Measurements from ENCODE around the gene S100A9. TPM values are rescaled to one million over a fixed set of nuclear protein-coding genes. Genes with fewer than 3 reads are reported as not detected.
"Not testable (repeated sequence)": the region's sequence is repeated elsewhere in the genome, so short reads cannot be mapped to it uniquely, and the experiment has no call there.

Gene S100A9
- total RNA-seq, 3 donors from 2014 or later: 0.38 TPM; not detected in 2

DNA sequence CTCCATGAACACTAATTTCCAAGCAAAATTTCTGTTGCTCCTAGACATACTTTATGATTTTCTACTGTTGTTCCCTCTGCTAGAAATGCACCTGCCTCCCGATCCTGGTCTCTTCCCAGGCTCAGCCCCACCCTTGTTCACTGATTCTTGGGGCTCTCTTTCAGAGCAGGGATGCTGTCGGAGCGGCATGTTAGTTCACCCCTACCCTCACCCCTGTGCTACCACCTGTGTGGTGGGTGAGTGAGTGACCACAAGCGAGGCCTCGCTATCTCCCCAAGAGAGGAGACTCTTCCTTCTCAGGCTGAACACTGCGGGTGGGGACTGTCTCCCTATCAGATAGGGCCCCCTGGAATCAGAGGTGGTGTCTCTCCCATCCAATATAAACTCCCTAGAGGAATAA, 38.1 kb downstream of the S100A9 start:
- Mint-ChIP-seq H3K4me1 (ENCODE audit: low read depth) (no peaks in the 10 kb centered on the region), H3K36me3 (ENCODE audit: insufficient read depth) (no peaks in the 10 kb centered on the region), H3K27me3 (ENCODE audit: low read depth) (peaks cover 30% of the 10 kb centered on the region), H3K9me3 (no peaks in the 10 kb centered on the region), H3K4me3 (no peak overlapping the region)
- DNase-seq: no peak
- ATAC-seq: no peak

DNA sequence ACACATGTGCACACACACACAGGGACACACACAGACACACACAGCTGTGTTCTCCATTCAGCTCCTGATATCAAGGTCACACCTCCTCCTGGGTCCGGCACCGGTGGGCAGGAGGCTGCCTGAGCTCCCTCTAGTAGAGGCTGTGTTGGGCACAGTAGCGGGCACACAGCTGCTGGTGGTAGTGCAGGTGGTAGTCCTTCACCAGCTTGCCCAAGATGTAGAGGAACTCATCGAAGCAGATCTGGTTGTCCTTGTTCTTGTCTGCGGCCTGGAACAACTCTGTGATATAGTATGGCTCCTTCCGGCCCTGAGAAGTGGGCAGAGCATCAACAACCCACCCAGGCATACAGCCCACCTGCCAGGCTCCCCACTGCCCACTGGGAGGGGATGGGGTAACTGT, 38.8 kb downstream of the S100A9 start:
- Mint-ChIP-seq H3K9me3 (no peaks in the 10 kb centered on the region), H3K4me1 (ENCODE audit: low read depth) (no peaks in the 10 kb centered on the region), H3K36me3 (ENCODE audit: insufficient read depth) (no peaks in the 10 kb centered on the region), H3K27me3 (ENCODE audit: low read depth) (peaks cover 28% of the 10 kb centered on the region), H3K4me3 (no peak overlapping the region)
- DNase-seq (no peak), ATAC-seq (no peak)

DNA sequence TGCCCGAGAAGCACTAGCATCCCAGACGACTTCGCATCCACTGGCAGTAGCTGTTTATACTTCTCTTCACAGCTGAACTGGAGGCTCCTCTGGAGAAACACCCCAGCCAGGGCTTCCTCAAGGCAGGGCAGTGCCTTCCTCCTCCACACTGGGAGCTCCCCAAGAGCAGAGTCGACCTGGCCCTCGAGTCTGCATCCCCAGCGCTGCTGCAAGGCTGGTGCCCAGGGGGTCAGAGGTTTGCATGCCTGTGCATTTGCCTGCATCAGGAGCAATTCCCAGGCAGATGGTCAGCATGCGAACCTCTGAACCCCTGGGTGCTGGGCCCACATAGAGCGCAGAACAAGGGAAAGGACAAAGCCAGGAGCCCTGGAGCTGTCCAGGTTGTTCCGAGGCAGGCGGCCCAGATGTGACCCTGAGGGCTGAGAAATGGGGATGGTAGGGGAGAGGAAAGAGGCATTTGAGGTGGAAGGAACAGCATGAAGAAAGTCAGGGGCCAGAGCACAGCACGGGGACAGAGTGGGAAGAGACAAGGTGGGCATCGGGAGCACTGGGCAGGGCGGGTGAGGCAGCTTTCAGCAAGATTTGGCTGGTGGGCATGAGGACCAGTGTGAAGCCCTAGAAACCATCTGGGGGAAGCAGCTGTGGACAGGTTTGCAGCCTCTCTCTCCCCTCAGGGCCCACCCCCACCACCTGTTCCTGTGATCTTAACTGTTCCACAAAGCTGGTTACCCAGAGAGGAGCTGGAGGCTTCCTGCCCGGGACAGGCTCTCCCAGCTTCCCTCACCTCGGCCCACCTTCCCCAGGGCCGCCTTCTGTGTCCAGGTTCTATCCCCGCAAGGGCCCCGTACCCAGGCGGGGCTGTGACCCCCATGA, 39.6 kb downstream of the S100A9 start:
- ATAC-seq: no peak
- H3K4me3 Mint-ChIP-seq: no peak overlapping the region
- DNase-seq: no peak
- H3K27me3 Mint-ChIP-seq (ENCODE audit: low read depth): peaks cover 28% of the 10 kb centered on the region
- H3K4me1 Mint-ChIP-seq (ENCODE audit: low read depth): no peaks in the 10 kb centered on the region
- no peaks in the 10 kb centered on the region for H3K36me3 Mint-ChIP-seq (ENCODE audit: insufficient read depth)
- H3K9me3 Mint-ChIP-seq: no peaks in the 10 kb centered on the region

DNA sequence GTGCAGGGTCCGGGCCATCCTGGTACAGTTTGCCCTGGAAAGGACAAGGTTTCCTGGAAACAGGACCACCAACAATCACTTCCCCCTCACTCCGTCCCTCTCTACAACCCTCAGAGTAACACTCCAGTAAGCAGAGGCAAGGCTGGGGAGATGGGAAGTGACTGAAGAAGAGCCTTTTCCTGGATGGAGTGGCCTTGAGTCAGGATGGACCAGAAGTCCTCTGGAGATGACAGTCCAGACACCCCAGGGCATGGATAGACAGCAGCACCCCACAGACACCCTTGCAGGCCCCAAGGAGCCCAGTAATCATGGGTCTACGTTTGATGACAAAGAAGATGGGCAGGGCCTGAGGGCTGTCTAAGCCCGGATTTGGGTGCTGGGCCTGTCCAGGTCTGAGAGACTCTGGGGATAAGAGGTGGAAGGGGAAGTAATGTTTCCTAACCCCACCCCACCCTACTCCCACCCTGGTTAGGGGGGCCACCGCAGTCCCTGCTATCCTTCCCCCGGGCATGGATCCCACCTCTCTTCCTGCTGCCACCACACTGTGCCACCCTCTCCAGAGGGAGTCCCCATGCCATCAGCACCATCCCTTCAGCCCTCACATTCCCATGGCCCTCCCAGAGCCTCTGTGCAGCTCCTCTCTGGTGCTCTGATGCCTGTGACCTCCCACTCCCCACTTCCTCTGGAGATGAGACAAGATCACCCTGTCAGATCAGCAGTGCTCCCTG, 40.4 kb downstream of the S100A9 start:
- Mint-ChIP-seq H3K4me3 (no peak overlapping the region), H3K27me3 (ENCODE audit: low read depth) (peaks cover 25% of the 10 kb centered on the region), H3K4me1 (ENCODE audit: low read depth) (no peaks in the 10 kb centered on the region), H3K9me3 (no peaks in the 10 kb centered on the region), H3K36me3 (ENCODE audit: insufficient read depth) (no peaks in the 10 kb centered on the region)
- DNase-seq (no peak), ATAC-seq (no peak)

DNA sequence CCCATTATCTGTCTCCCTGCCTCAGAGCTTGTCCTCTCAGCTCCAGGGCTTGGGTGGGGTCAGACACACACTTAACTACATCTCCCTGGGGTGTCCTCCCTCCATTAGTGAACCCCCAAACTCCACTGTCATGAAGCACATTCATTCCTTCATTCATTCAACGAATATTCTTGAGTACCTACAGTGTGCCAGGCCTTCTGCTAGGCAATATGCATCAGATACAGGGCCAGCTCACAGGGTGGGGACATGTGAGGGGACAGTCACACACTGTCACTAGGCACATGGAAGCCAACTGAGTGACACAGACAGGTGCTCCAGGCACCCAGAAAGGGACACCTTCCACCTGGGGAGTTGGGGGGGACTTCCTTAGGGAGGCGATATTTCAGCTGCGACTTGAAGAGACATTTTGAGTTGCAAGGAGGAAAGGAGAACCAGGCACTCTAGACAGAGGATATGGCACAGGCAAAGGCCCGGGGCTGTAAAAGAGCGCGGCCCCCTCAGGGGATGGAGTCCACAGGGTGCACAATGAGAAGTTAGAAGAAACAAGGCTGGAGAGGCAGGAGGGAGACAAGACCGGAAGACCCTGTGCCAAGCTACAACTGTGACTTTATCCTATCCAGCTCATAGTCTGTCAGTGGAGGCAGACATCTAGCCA, 41.9 kb downstream of the S100A9 start:
- DNase-seq (no peak), ATAC-seq (no peak)
- H3K4me1 Mint-ChIP-seq (ENCODE audit: low read depth): peaks cover under 1% of the 10 kb centered on the region
- no peaks in the 10 kb centered on the region for H3K9me3 Mint-ChIP-seq
- peaks cover 18% of the 10 kb centered on the region for H3K27me3 Mint-ChIP-seq (ENCODE audit: low read depth)
- H3K36me3 Mint-ChIP-seq (ENCODE audit: insufficient read depth): no peaks in the 10 kb centered on the region
- no peak overlapping the region for H3K4me3 Mint-ChIP-seq

DNA sequence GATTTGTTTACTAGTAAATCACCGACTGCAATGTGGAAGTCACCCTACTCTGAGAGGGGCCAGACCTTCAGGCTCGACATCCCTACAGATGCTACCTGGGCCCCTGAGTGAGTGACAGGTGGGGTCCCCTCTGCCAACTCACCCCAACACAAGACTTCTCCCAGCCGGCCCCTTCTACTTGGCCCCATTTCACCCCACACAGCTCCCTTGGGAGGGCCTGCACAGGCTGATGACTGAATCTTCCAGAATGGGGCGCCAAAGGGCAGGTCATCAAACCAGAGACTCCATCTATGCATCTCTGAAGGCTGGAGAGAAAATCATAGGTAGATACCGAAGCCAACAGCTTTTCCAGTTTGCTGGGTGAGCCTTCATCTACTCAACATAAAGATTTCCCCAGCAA, 42.6 kb downstream of the S100A9 start:
- no peak for DNase-seq
- Mint-ChIP-seq H3K4me1 (ENCODE audit: low read depth) (peaks cover 2% of the 10 kb centered on the region), H3K4me3 (no peak overlapping the region), H3K27me3 (ENCODE audit: low read depth) (peaks cover 16% of the 10 kb centered on the region), H3K9me3 (no peaks in the 10 kb centered on the region), H3K36me3 (ENCODE audit: insufficient read depth) (no peaks in the 10 kb centered on the region)
- no peak for ATAC-seq

DNA sequence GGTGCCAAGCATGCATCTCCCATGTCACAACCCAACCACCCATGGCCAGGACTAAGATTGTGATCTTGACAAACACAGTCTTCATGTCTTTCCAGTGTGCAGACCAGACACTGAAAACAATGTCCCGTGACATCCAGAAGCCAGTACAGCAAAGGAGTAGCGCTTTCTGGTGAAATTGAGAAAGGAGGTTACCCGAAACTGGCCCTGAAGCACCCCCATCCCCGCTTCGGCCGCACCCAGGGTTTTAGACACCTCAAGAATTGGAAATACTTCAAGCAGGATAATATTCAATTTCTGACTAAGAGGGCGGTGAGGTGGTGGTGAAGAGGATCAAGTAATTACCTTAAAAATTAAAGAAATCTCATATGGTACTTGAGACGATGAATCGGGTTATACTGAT, 43.8 kb downstream of the S100A9 start:
- Mint-ChIP-seq H3K4me3 (no peak overlapping the region), H3K4me1 (ENCODE audit: low read depth) (peaks cover 7% of the 10 kb centered on the region), H3K27me3 (ENCODE audit: low read depth) (peaks cover 12% of the 10 kb centered on the region), H3K36me3 (ENCODE audit: insufficient read depth) (no peaks in the 10 kb centered on the region), H3K9me3 (no peaks in the 10 kb centered on the region)
- DNase-seq (no peak), ATAC-seq (no peak)

DNA sequence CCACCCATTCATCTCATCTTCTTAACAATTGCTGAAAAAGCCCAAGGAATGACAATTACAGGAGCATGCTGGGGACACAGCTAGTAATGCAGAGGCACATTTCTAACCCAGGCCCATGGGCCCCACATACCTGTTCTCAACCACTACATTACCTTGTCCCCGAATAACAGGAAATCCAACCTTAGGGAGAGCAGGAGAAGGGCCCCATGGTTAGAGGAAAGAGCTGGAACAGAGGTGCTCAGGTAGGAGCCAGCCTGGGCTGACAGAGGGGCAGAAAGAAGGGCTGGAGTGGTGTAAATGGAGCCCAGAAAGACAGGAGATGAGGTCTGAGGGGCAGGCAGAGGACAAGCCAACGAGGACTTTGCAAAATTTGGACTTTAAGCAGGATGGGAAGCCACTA, 44.6 kb downstream of the S100A9 start:
- no peaks in the 10 kb centered on the region for H3K9me3 Mint-ChIP-seq
- peaks cover 14% of the 10 kb centered on the region for H3K4me1 Mint-ChIP-seq (ENCODE audit: low read depth)
- peaks cover 16% of the 10 kb centered on the region for H3K27me3 Mint-ChIP-seq (ENCODE audit: low read depth)
- H3K4me3 Mint-ChIP-seq: no peak overlapping the region
- no peaks in the 10 kb centered on the region for H3K36me3 Mint-ChIP-seq (ENCODE audit: insufficient read depth)
- DNase-seq (no peak), ATAC-seq (no peak)

DNA sequence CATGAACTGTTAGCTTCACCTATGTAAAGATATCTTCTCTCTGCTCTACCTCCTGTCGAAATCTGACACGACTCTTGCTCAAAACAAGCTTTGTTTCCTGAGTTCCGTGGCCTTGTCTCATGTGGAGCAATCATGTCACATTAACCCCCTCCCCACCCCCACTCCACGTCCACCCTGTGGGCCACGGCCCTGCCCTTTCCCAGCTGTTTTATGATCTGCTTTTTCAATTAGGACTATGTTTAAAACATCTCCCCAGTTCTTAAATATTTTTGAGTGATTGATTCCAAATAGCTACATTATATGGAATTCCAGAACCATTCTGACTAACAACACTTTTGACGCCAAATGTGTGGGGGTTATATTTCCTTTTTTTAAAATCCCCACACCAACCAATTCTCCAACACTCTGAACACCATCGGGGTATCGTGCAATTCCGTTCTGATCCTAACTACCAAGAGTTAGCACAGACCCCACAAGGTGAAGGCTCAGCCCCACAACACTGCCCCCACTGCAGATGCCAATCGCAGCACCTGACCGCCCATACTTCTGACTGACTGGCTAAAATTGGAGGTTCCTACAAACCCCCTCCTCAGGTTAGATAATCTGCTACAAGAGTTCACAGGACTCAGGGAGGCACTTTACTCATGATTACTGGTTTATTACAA, 45.9 kb downstream of the S100A9 start:
- ATAC-seq: no peak
- Mint-ChIP-seq H3K9me3 (no peaks in the 10 kb centered on the region), H3K36me3 (ENCODE audit: insufficient read depth) (no peaks in the 10 kb centered on the region), H3K4me3 (no peak overlapping the region), H3K27me3 (ENCODE audit: low read depth) (peaks cover 19% of the 10 kb centered on the region), H3K4me1 (ENCODE audit: low read depth) (peaks cover 22% of the 10 kb centered on the region)
- no peak for DNase-seq

DNA sequence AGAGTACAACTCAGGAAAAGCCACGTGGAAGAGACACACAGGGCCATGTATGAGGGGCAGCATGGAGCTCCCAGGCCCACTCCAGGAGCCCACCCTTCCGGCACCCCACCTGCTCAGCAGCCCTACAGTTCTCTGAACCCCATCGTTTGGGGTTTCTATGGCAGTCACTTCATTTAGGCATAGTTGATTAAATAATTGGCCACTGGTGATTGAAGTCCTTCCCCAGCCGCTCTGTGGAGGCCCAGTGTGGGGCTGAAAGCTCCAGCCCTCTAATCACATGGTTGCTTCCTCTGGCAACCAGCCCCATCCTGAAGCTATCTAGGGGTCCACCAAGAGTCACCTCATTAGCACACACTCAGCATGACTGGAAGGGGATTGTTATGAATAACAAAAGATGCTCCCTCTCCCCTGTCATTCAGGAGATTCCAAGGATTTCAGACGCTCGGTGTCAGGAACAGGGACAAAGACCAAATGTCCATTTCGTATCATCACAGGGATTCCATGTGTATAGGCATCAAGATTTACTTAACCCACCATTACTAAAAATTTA, 46.5 kb downstream of the S100A9 start:
- no peak for ATAC-seq
- no peak for DNase-seq
- no peaks in the 10 kb centered on the region for H3K9me3 Mint-ChIP-seq
- H3K4me3 Mint-ChIP-seq: no peak overlapping the region
- H3K27me3 Mint-ChIP-seq (ENCODE audit: low read depth): peaks cover 21% of the 10 kb centered on the region
- no peaks in the 10 kb centered on the region for H3K36me3 Mint-ChIP-seq (ENCODE audit: insufficient read depth)
- peaks cover 22% of the 10 kb centered on the region for H3K4me1 Mint-ChIP-seq (ENCODE audit: low read depth)

DNA sequence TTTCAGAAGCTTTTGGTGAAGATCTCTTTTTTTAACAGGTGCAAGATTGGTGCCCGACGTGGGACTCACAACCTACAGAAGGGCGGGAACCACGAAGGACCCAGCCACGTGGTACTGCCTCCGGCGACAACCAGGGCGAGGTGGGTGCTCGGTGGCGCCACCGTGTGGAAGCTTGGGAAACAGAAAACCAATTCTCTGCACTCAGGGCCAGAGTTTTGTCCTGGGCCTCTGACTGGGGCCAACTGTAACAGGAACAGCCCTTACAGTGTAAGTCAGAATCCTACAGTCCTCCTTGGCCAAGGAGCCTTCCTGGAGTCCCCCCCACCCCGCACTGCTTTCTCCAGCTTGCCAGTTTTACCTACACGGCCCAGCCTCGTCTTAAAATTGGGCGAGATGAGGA, 47.1 kb downstream of the S100A9 start:
- H3K9me3 Mint-ChIP-seq: no peaks in the 10 kb centered on the region
- no peak overlapping the region for H3K4me3 Mint-ChIP-seq

DNA sequence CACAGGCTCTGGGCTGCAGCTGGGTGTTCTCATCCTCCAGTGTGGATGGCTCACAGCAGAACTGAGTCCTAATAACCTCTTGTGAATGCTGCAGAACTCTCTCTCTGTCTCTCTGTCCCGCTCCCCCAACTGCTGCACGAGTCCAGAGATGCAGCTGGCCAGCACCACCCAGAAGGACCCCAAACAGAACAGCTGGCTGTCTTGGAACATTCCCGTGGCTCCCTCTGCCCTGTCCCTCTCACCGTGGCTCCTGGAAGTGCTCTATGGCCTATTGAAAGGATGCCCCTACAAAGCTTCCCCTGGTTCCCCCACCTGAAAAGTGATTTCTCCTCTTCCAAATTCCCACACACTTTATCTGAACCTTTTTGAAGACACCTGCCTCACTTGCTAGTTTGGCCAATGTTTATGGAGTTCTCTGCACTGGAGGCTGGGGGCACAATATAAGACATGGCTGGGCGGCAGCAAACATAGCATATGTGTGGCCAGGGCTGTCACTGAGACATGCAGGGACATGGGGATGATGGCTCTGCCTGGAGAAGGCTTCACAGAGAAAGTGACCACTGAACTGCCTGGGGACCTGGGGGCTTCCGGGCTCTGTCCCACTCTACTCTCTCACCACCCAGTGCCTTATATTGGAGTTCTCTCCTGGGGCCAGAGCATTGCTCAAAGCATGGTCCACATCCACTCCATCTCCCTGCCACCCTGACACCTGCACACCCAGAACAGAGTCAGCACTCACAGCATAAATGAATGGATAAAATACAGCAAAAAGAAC, 48.4 kb downstream of the S100A9 start:
- Mint-ChIP-seq H3K27me3 (ENCODE audit: low read depth) (peaks cover 34% of the 10 kb centered on the region), H3K4me1 (ENCODE audit: low read depth) (peaks cover 22% of the 10 kb centered on the region)
- H3K9me3 Mint-ChIP-seq; ATAC-seq; H3K4me3 Mint-ChIP-seq; DNase-seq; H3K36me3 Mint-ChIP-seq (ENCODE audit: insufficient read depth): not testable (repeated sequence)

More for the DNA sequence above, 47.1 kb downstream of the S100A9 start:
- DNase-seq: peak; percentile 35
- Mint-ChIP-seq H3K27me3 (ENCODE audit: low read depth) (peaks cover 26% of the 10 kb centered on the region), H3K4me1 (ENCODE audit: low read depth) (peaks cover 22% of the 10 kb centered on the region), H3K36me3 (ENCODE audit: insufficient read depth) (no peaks in the 10 kb centered on the region)
- peak; percentile 59 to 77 for ATAC-seq

DNA sequence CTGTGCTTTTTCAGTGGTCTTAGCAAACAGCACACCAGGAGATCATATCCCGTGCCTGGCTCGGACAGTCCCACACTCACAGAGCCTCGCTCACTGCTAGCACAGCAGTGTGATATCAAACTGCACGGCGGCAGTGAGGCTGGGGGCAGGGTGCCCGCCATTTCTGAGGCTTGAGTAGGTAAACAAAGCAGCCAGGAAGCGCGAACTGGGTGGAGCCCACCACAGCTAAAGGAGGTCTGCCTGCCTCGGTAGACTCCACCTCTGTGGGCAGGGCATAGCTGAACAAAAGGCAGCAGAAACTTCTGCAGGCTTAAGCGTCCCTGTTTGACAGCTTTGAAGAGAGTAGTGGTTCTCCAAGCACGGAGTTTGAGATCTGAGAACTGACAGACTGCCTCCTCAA, 49.6 kb downstream of the S100A9 start:
- H3K4me3 Mint-ChIP-seq; H3K36me3 Mint-ChIP-seq (ENCODE audit: insufficient read depth); ATAC-seq; H3K9me3 Mint-ChIP-seq; DNase-seq: not testable (repeated sequence)
- Mint-ChIP-seq H3K4me1 (ENCODE audit: low read depth) (peaks cover 22% of the 10 kb centered on the region), H3K27me3 (ENCODE audit: low read depth) (peaks cover 34% of the 10 kb centered on the region)
